IPS-18a (cell line): ENCODE measurements around the gene ROPN1B.

Experiments
- H3K27ac ChIP-seq: one replicate; pipeline ENCODE4 v1.5.1; 2013; ENCODE audit warnings: low read length
- H3K27me3 ChIP-seq: one replicate; pipeline ENCODE4 v1.6.1; 2013; ENCODE audit warnings: mild to moderate bottlenecking, low read length; ENCODE audit not compliant: control insufficient read depth, insufficient read depth
- H3K36me3 ChIP-seq: one replicate; pipeline ENCODE4 v1.6.1; 2013; ENCODE audit warnings: low read depth, low read length; ENCODE audit not compliant: control insufficient read depth
- H3K4me1 ChIP-seq: one replicate; pipeline ENCODE4 v1.6.1; 2013; ENCODE audit warnings: low read depth, low read length; ENCODE audit not compliant: control insufficient read depth
- H3K4me3 ChIP-seq: one replicate; pipeline ENCODE4 v1.5.1; 2013; ENCODE audit warnings: low read length
- H3K9ac ChIP-seq: one replicate; pipeline ENCODE4 v1.6.1; 2013; ENCODE audit warnings: mild to moderate bottlenecking, low read length, moderate library complexity
- H3K9me3 ChIP-seq: one replicate; pipeline ENCODE4 v1.6.1; 2013; ENCODE audit warnings: low read depth, low read length; ENCODE audit not compliant: control insufficient read depth

Gene ROPN1B

DNA sequence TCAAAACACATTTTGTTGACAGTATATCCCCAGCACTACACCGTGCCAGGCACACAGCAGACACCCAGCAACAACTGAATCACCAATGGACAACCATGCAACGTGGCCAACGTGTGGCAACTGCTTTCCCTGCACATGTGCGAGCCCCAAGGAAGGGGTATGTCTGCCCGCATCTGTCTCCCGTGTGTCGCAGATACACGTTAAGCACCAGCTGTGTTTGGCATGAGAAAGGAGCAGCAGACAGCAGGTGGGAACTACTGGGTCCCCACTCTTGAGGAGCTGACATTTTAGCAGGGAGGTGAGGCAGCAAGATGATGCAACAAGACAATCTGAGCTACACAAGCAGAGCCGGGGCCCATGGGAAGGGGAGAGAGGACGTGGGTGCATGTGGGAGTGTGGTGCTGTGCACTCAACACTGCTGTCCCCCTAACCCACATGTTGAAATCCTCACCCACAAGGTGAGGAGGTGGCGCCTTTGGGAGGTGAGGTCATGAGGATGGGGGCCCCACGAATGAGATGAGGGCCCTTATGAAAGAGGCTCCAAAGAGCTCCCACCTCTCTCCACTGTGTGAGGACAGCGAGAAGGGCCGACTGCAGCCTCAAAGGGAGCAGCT lies 56.2 kb downstream of the ROPN1B start:
- Histone ChIP-seq H3K9ac (no peak overlapping the region), H3K4me1 (peaks cover 17% of the 10 kb centered on the region), H3K9me3 (peaks cover 9% of the 10 kb centered on the region), H3K27me3 (no peaks in the 10 kb centered on the region), H3K4me3 (no peak overlapping the region), H3K27ac (no peak overlapping the region), H3K36me3 (no peaks in the 10 kb centered on the region)

DNA sequence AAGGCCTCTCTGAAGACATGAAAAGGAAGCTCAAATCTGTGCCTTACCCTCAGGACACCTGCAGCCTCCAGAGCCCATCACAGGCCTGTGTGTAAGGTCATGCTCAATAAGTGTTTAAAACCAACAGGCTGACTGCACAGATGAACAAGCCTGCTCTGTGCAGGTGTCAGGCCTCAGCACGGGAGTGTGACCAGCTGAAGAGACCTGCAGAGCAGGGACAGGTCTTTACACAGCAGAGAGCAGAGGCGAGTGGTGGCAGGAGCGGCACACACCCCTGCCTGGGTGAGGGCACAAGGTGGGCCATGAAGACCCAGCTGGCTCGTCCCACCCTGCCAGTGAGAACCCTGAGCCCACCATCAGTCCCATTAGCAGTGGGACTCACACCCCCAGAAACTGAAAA lies 56.9 kb downstream of the ROPN1B start:
- no peak overlapping the region for H3K9ac ChIP-seq
- peaks cover 9% of the 10 kb centered on the region for H3K9me3 ChIP-seq
- H3K4me3 ChIP-seq = no peak overlapping the region
- peaks cover 17% of the 10 kb centered on the region for H3K4me1 ChIP-seq
- H3K27ac ChIP-seq = no peak overlapping the region
- H3K36me3 ChIP-seq = no peaks in the 10 kb centered on the region
- no peaks in the 10 kb centered on the region for H3K27me3 ChIP-seq

DNA sequence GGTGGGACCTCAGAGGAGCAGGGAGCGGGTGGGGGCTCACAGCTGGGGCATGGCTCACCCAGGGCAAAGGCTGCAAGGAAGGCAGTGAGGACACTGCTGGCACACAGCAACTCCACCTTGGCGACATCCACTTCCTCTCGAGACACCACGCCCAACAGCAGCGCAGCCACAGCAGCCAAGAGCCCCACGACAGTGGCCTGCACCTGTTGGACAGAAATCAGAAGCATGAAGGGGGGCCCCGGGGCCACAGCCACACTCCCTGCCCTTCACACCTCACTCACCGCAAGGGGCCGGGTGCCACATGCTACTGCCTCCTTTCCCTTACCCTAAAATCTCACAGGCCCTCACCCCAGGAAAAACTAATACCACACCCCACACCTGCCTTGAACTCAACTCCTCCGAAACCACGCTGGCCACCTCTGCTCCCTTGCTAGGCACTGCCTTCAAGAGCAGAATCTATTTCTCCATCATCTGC lies 57.3 kb downstream of the ROPN1B start:
- no peak overlapping the region for H3K9ac ChIP-seq
- H3K27me3 ChIP-seq = no peaks in the 10 kb centered on the region
- H3K27ac ChIP-seq = no peak overlapping the region
- no peaks in the 10 kb centered on the region for H3K36me3 ChIP-seq
- peaks cover 9% of the 10 kb centered on the region for H3K9me3 ChIP-seq
- peaks cover 16% of the 10 kb centered on the region for H3K4me1 ChIP-seq
- H3K4me3 ChIP-seq = no peak overlapping the region

DNA sequence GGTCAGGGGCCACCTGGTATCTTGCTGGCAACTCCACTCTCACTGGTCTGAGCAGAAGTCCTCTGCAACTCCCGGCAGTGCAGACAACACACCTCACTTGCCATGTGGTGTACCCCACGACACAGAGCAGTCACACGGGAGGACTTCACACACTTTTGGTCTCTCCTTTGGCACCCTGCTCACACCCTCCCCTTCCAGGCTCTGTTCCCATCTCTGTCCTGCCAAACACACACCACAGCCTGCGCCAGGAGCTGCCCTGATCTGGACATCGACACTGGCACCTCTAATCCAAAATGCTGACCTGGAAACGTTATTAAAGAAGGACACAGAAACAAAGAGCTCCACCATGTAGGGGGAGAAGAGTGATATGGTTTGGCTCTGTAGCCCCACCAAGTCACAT lies 57.8 kb downstream of the ROPN1B start:
- Histone ChIP-seq H3K9ac (no peak overlapping the region), H3K27me3 (no peaks in the 10 kb centered on the region), H3K4me1 (peaks cover 11% of the 10 kb centered on the region), H3K4me3 (no peak overlapping the region), H3K9me3 (peaks cover 9% of the 10 kb centered on the region), H3K36me3 (no peaks in the 10 kb centered on the region), H3K27ac (no peak overlapping the region)

DNA sequence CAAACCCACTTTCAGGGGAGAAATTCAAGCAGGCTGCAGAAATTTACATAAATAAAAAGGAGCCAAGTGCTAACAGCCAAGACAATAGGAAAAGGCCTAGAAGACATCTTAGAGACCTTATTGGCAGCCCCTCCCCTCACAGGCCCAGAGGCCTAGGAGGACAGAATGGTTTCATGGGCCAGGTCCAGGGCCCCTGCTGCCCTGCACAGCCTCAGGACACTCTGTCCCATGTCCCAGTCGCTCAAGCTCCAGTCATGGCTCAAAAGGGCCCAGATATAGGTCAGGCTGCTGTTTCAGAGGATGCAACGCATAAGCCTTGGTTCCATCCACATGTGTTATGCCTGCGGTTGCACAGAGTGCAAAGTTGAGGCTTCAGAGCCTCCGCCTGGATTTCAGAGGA lies 59.1 kb downstream of the ROPN1B start:
- H3K36me3 ChIP-seq = no peaks in the 10 kb centered on the region
- H3K4me1 ChIP-seq = peaks cover under 1% of the 10 kb centered on the region
- H3K4me3 ChIP-seq = no peak overlapping the region
- no peak overlapping the region for H3K27ac ChIP-seq
- no peaks in the 10 kb centered on the region for H3K27me3 ChIP-seq
- H3K9ac ChIP-seq = no peak overlapping the region
- H3K9me3 ChIP-seq = peaks cover 9% of the 10 kb centered on the region

DNA sequence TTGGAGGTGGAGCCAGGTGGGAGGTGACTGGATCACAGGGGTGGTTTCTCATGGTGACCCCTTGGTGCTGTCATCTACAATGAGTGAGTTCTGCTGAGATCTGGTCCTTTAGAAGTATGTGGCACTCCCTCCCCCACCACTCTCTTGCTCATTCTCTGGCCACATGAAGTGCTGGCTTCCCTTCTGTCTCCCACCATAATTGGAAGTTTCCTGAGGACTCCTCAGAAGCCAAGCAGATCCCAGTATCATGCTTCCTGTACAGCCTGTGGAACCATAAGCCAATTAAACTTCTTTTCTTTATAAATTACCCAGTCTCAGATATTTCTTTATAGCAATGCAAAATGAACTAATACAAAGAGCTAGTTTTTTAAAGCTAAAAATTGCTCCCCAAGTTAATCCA lies 60.3 kb downstream of the ROPN1B start:
- H3K9me3 ChIP-seq = peaks cover 9% of the 10 kb centered on the region
- H3K9ac ChIP-seq = no peak overlapping the region
- H3K27ac ChIP-seq = no peak overlapping the region
- no peak overlapping the region for H3K4me3 ChIP-seq
- H3K36me3 ChIP-seq = no peaks in the 10 kb centered on the region
- no peaks in the 10 kb centered on the region for H3K4me1 ChIP-seq
- H3K27me3 ChIP-seq = no peaks in the 10 kb centered on the region

DNA sequence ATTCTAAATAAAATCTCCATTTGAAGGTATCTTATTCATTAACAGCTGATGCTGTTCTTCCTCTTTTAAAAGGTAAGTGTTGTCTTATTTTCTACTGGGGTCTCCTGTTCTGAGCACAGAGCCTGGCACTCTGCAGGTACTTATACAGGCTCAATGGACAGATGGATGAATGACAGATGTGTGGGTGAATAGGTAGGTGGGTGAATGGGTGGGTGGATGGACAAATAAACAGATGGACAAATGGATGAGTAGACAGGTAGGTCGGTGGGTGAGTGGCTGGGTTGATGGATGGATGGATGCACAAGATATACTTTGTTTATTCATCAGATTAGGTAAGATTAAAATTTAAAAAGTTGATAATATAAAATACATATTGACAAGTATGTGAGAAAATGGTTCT lies 61.5 kb downstream of the ROPN1B start:
- Histone ChIP-seq H3K9me3 (peaks cover 9% of the 10 kb centered on the region), H3K4me3 (no peak overlapping the region), H3K27me3 (no peaks in the 10 kb centered on the region), H3K27ac (no peak overlapping the region), H3K4me1 (no peaks in the 10 kb centered on the region), H3K9ac (no peak overlapping the region), H3K36me3 (no peaks in the 10 kb centered on the region)

DNA sequence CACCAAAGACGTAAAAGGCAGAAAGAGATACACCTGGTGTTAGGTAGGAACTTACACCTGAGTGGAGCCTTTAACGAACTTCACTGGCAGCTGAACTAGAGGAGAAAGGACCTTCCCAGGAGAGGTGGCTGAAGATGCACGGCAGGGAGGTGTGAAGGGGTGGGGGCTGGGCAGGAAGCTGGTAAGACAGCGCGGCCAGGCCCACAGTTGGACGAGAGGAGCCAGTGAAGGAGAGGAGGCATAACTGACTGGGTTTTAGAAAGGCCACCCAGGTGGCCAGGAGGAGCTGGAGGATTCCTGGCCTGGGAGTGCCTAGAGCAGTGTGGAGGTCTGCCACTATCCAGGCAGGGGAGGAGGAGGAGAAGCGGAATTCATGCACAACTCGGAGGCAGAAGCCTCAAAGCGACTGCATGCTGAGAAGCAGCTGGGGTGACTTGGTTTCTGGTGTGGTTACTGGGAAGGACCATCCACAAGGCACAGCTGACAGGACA lies 63.0 kb downstream of the ROPN1B start:
- no peaks in the 10 kb centered on the region for H3K4me1 ChIP-seq

More for the DNA sequence above, 63.0 kb downstream of the ROPN1B start:
- Histone ChIP-seq H3K27me3 (no peaks in the 10 kb centered on the region), H3K9ac (no peak overlapping the region), H3K36me3 (no peaks in the 10 kb centered on the region), H3K9me3 (peaks cover 9% of the 10 kb centered on the region), H3K4me3 (no peak overlapping the region), H3K27ac (no peak overlapping the region)
